Activated T-cell treated with anti-CD3 and anti-CD28 coated beads for 1 hour (primary cell): Measurements from ENCODE around the gene PIBF1.
"Not testable (repeated sequence)": the region's sequence is repeated elsewhere in the genome, so short reads cannot be mapped to it uniquely, and the experiment has no call there.

Experiments used
- DNase-seq: peaks from one replicate; pipeline ENCODE4 v3.0.0-alpha.2; 2020; ENCODE audit warnings: low read depth

The PIBF1 gene

GRCh38 chr13:73015805-73016204 lies 233.9 kb downstream of the PIBF1 start:
- DNase-seq, result no peak

- no peak for DNase-seq
Measured at GRCh38 chr13:73018336-73018735, 236.4 kb downstream of the PIBF1 start.

- DNase-seq, result no peak
Measured at GRCh38 chr13:73025217-73026012, 243.5 kb downstream of the PIBF1 start.

GRCh38 chr13:73034901-73035300 lies 253.0 kb downstream of the PIBF1 start:
- no peak for DNase-seq

GRCh38 chr13:73035660-73036059 lies 253.7 kb downstream of the PIBF1 start:
- DNase-seq, result no peak

GRCh38 chr13:73036566-73036965 lies 254.6 kb downstream of the PIBF1 start:
- DNase-seq, result no peak

GRCh38 chr13:73038064-73038463 lies 256.1 kb downstream of the PIBF1 start:
- no peak for DNase-seq

GRCh38 chr13:73039201-73040108 lies 257.5 kb downstream of the PIBF1 start:
- DNase-seq, result no peak

GRCh38 chr13:73040484-73040883 lies 258.6 kb downstream of the PIBF1 start:
- DNase-seq, result no peak

GRCh38 chr13:73040968-73041596 lies 259.1 kb downstream of the PIBF1 start:
- DNase-seq, result no peak

GRCh38 chr13:73045031-73045430 lies 263.1 kb downstream of the PIBF1 start:
- DNase-seq, result no peak

GRCh38 chr13:73048615-73049014 lies 266.7 kb downstream of the PIBF1 start:
- DNase-seq, result not testable (repeated sequence)

- no peak for DNase-seq
Measured at GRCh38 chr13:73054712-73055111, 272.8 kb downstream of the PIBF1 start.

GRCh38 chr13:73055813-73056564 lies 274.1 kb downstream of the PIBF1 start:
- DNase-seq, result no peak

GRCh38 chr13:73056565-73056962 lies 274.6 kb downstream of the PIBF1 start:
- DNase-seq, result no peak

GRCh38 chr13:73057284-73058063 lies 275.5 kb downstream of the PIBF1 start:
- no peak for DNase-seq

- no peak for DNase-seq
Measured at GRCh38 chr13:73058064-73058313, 276.1 kb downstream of the PIBF1 start.

GRCh38 chr13:73058432-73058735 lies 276.5 kb downstream of the PIBF1 start:
- DNase-seq, result no peak

GRCh38 chr13:73058736-73059459 lies 277.0 kb downstream of the PIBF1 start, which contains the start of gene KLF5:
Gene KLF5, plus strand, starts transcription at chr13:73059005. Its CDS starts 323 bp downstream, at chr13:73059328.
- peak; percentile 96 for DNase-seq

GRCh38 chr13:73059460-73060250 lies 277.7 kb downstream of the PIBF1 start:
- DNase-seq, result peak; percentile 24
